Neural cell (in vitro differentiated cells): ENCODE data around the gene VSNL1. TPM values are rescaled to one million over a fixed set of nuclear protein-coding genes. Genes with fewer than 3 reads are reported as not detected.

Experiments used
- H2AFZ ChIP-seq: fragments of 200-600, 300-800 bp; sonication (generic), shearing (Covaris generic); 2 replicates; pipeline ENCODE4 v1.6.0; 2014; ENCODE audit warnings: low read depth, mild to moderate bottlenecking, antibody characterized with exemption, low read length, moderate library complexity
- H3F3A ChIP-seq: fragments of 200-600 bp; shearing (Covaris generic); 2 replicates; pipeline ENCODE4 v1.6.1; 2016; ENCODE audit warnings: mild to moderate bottlenecking, moderate library complexity, mixed read lengths, antibody characterized with exemption, low read length; ENCODE audit not compliant: insufficient read depth, poor library complexity, severe bottlenecking
- H3K27ac ChIP-seq: fragments of 200-600, 300-800 bp; sonication (generic), shearing (Covaris generic); 2 replicates; pipeline ENCODE4 v1.5.1; 2014; ENCODE audit warnings: mild to moderate bottlenecking, low read length, moderate library complexity
- H3K27me3 ChIP-seq: fragments of 300-800, 200-600 bp; sonication (generic), shearing (Covaris generic); 2 replicates; pipeline ENCODE4 v1.6.0; 2014; ENCODE audit warnings: mild to moderate bottlenecking, low read depth, low read length, moderate library complexity; ENCODE audit not compliant: insufficient read depth
- H3K36me3 ChIP-seq: fragments of 300-800, 200-600 bp; sonication (generic), shearing (Covaris generic); 2 replicates; pipeline ENCODE4 v1.5.1; 2014; ENCODE audit warnings: mild to moderate bottlenecking, antibody characterized with exemption, low read length, moderate library complexity; ENCODE audit not compliant: insufficient read depth
- H3K4me2 ChIP-seq: fragments of 300-800, 200-600 bp; sonication (generic), shearing (Covaris generic); 2 replicates; pipeline ENCODE4 v1.6.0; 2014; ENCODE audit warnings: mild to moderate bottlenecking, low read length
- H3K4me3 ChIP-seq: fragments of 300-800, 200-600 bp; sonication (generic), shearing (Covaris generic); 2 replicates; pipeline ENCODE4 v1.5.1; 2014; ENCODE audit warnings: mild to moderate bottlenecking, low read length, moderate library complexity
- H3K79me2 ChIP-seq: fragments of 200-600 bp; shearing (Covaris generic); replicated peaks from 2 replicates; pipeline ENCODE4 v1.6.0; 2014; ENCODE audit warnings: mild to moderate bottlenecking, low read length, moderate library complexity; ENCODE audit not compliant: insufficient read depth
- H3K9ac ChIP-seq: fragments of 300-800, 200-600 bp; sonication (generic), shearing (Covaris generic); 2 replicates; pipeline ENCODE4 v1.6.1; 2016; ENCODE audit warnings: mild to moderate bottlenecking, low read length, mixed read lengths
- H3K9me2 ChIP-seq: fragments of 200-600 bp; shearing (Covaris generic); 2 replicates; pipeline ENCODE4 v1.6.1; 2016; ENCODE audit warnings: mild to moderate bottlenecking, low read length, mixed read lengths; ENCODE audit not compliant: insufficient read depth
- H3K9me3 ChIP-seq: fragments of 200-600, 300-800 bp; sonication (generic), shearing (Covaris generic); 2 replicates; pipeline ENCODE4 v1.6.1; 2016; ENCODE audit warnings: mild to moderate bottlenecking, mixed run types, low read length, moderate library complexity, mixed read lengths
- H4K20me1 ChIP-seq: fragments of 200-600 bp; shearing (Covaris generic); 2 replicates; pipeline ENCODE4 v1.6.1; 2016; ENCODE audit warnings: mild to moderate bottlenecking, mixed run types; ENCODE audit not compliant: insufficient read depth
- EP300 ChIP-seq: fragments of 450-650 bp; conservative IDR thresholded peaks from 2 replicates; pipeline ENCODE4 v1.6.1; 2014; ENCODE audit warnings: antibody characterized with exemption, mild to moderate bottlenecking, moderate library complexity; ENCODE audit not compliant: poor library complexity, severe bottlenecking
- EZH2 ChIP-seq: fragments of 200-600, 300-800 bp; shearing (Covaris generic), sonication (generic); IDR thresholded peaks from 2 replicates; pipeline ENCODE4 v1.6.1; 2014; ENCODE audit warnings: antibody characterized with exemption, low read length, borderline replicate concordance, mild to moderate bottlenecking; ENCODE audit not compliant: insufficient read depth, poor library complexity, severe bottlenecking
- MXI1 ChIP-seq: fragments of 450-650 bp; conservative IDR thresholded peaks from 2 replicates; pipeline ENCODE4 v1.6.1; 2014; ENCODE audit warnings: antibody characterized with exemption, mild to moderate bottlenecking; ENCODE audit not compliant: poor library complexity, severe bottlenecking
- POLR2AphosphoS5 ChIP-seq: IDR thresholded peaks from 2 replicates; pipeline ENCODE4 v1.6.1; 2012
- RAD21 ChIP-seq: fragments of 450-650 bp; conservative IDR thresholded peaks from 2 replicates; pipeline ENCODE4 v1.6.1; 2014; ENCODE audit warnings: antibody characterized with exemption, mild to moderate bottlenecking, moderate library complexity
- SMC3 ChIP-seq: fragments of 450-650 bp; conservative IDR thresholded peaks from 2 replicates; pipeline ENCODE4 v1.6.1; 2014; ENCODE audit warnings: antibody characterized with exemption, mild to moderate bottlenecking, moderate library complexity; ENCODE audit not compliant: poor library complexity
- TAF1 ChIP-seq: IDR thresholded peaks from 2 replicates; pipeline ENCODE4 v1.6.1; 2012; ENCODE audit warnings: low read depth
- polyA plus RNA-seq: library from polyadenylated mRNA; depleted of rRNA; stranded (reverse); fragments of >200 nt; gene quantifications from 2 replicates; pipeline ENCODE4 v1.2.3, GENCODE V29; 2014
- TF ChIP-seq, protein P1 (sequence below): IDR thresholded peaks from 2 replicates; pipeline ENCODE4 v1.6.1; 2012; ENCODE audit warnings: borderline replicate concordance
- TF ChIP-seq, protein P2 (sequence below): fragments of 450-650 bp; IDR thresholded peaks from 2 replicates; pipeline ENCODE4 v1.5.1; 2014; ENCODE audit warnings: antibody characterized with exemption, mild to moderate bottlenecking, moderate library complexity; ENCODE audit not compliant: poor library complexity, severe bottlenecking

The VSNL1 gene
- polyA plus RNA-seq, 1 donor from 2014 or later, result 69.7 TPM

DNA sequence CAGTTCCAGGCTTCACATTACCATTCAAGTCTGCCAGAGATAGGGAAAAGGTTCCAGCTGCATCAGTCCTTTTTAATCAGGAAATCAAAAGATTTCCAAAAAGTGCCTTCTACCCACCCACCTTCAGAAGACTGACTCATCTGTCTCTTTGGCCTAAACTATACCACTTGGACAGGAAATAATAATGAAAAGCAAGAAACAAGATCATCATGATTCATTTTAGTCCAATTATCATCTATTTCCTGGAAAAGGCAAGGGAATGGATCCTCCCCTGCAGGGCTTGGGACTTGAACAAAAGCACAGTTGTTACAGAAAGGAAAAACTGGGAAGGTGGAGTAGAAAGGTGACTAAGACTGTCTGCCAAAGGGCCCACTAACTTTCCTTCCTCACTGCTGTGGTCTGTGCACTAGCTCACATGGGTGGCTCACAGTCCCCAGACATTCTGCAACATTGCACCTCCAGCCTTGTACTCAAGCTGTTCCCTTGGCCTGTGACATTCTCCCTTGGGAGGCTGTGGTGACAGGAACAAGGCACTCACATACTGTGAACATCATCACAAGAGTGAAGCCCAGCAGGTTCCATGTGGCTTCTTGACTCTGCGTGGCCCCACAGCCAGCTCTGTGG is 75.3 kb downstream of the VSNL1 start:
- no peak overlapping the region for H3K9ac ChIP-seq
- no peaks in the 10 kb centered on the region for H3K36me3 ChIP-seq
- H3K4me3 ChIP-seq, result no peak overlapping the region
- no peaks in the 10 kb centered on the region for H3K9me2 ChIP-seq
- no peaks in the 10 kb centered on the region for H3F3A ChIP-seq
- H3K27ac ChIP-seq, result no peak overlapping the region
- no peak for TF ChIP-seq RAD21
- TF ChIP-seq TAF1, result no peak
- no peak for TF ChIP-seq SMC3
- no peak for TF ChIP-seq EZH2
- TF ChIP-seq EP300, result no peak
- TF ChIP-seq MXI1, result no peak
- TF ChIP-seq, protein P1, sequence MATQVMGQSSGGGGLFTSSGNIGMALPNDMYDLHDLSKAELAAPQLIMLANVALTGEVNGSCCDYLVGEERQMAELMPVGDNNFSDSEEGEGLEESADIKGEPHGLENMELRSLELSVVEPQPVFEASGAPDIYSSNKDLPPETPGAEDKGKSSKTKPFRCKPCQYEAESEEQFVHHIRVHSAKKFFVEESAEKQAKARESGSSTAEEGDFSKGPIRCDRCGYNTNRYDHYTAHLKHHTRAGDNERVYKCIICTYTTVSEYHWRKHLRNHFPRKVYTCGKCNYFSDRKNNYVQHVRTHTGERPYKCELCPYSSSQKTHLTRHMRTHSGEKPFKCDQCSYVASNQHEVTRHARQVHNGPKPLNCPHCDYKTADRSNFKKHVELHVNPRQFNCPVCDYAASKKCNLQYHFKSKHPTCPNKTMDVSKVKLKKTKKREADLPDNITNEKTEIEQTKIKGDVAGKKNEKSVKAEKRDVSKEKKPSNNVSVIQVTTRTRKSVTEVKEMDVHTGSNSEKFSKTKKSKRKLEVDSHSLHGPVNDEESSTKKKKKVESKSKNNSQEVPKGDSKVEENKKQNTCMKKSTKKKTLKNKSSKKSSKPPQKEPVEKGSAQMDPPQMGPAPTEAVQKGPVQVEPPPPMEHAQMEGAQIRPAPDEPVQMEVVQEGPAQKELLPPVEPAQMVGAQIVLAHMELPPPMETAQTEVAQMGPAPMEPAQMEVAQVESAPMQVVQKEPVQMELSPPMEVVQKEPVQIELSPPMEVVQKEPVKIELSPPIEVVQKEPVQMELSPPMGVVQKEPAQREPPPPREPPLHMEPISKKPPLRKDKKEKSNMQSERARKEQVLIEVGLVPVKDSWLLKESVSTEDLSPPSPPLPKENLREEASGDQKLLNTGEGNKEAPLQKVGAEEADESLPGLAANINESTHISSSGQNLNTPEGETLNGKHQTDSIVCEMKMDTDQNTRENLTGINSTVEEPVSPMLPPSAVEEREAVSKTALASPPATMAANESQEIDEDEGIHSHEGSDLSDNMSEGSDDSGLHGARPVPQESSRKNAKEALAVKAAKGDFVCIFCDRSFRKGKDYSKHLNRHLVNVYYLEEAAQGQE, result no peak
- TF ChIP-seq, protein P2, sequence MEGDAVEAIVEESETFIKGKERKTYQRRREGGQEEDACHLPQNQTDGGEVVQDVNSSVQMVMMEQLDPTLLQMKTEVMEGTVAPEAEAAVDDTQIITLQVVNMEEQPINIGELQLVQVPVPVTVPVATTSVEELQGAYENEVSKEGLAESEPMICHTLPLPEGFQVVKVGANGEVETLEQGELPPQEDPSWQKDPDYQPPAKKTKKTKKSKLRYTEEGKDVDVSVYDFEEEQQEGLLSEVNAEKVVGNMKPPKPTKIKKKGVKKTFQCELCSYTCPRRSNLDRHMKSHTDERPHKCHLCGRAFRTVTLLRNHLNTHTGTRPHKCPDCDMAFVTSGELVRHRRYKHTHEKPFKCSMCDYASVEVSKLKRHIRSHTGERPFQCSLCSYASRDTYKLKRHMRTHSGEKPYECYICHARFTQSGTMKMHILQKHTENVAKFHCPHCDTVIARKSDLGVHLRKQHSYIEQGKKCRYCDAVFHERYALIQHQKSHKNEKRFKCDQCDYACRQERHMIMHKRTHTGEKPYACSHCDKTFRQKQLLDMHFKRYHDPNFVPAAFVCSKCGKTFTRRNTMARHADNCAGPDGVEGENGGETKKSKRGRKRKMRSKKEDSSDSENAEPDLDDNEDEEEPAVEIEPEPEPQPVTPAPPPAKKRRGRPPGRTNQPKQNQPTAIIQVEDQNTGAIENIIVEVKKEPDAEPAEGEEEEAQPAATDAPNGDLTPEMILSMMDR, result no peak
- TF ChIP-seq POLR2AphosphoS5, result no peak
- H3K27me3 ChIP-seq, result no peaks in the 10 kb centered on the region
- H3K4me2 ChIP-seq, result no peak overlapping the region
- H4K20me1 ChIP-seq, result no peaks in the 10 kb centered on the region
- H3K79me2 ChIP-seq, result no peaks in the 10 kb centered on the region
- no peak overlapping the region for H2AFZ ChIP-seq
- no peaks in the 10 kb centered on the region for H3K9me3 ChIP-seq

DNA sequence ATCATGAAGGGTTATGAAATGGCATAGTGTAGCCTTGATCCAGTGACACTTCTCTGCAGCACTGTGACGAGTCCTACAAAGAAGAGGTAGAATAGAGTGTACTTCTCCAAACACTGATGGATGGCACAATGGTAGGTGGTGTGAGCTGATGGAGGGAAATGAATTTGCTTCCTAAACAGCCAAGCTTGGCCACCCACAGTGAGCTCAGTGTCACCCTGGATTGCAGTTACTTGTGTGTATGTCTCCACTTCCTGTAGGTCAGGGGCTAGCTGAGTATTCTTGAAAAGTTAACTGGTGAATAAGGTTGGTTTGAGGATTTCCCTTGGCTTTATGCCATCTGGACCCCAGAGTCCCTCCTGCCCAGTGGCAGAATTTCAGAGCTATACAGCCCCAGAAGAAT is 75.9 kb downstream of the VSNL1 start:
- TF ChIP-seq POLR2AphosphoS5 (no peak), MXI1 (no peak), EZH2 (no peak), SMC3 (no peak)
- H3K27ac ChIP-seq, result no peak overlapping the region
- no peaks in the 10 kb centered on the region for H3K27me3 ChIP-seq
- no peaks in the 10 kb centered on the region for H3K9me3 ChIP-seq
- no peak overlapping the region for H3K9ac ChIP-seq
- H3K36me3 ChIP-seq, result no peaks in the 10 kb centered on the region
- no peak overlapping the region for H2AFZ ChIP-seq
- H3K9me2 ChIP-seq, result no peaks in the 10 kb centered on the region
- no peaks in the 10 kb centered on the region for H4K20me1 ChIP-seq
- H3F3A ChIP-seq, result no peaks in the 10 kb centered on the region
- no peak overlapping the region for H3K4me2 ChIP-seq
- H3K79me2 ChIP-seq, result no peaks in the 10 kb centered on the region
- no peak overlapping the region for H3K4me3 ChIP-seq
